Coronary artery (tissue), 2 donors: ENCODE results near the gene ZMYND8.
A peak's percentile ranks its signal among the peaks of the same experiment; 100 is the strongest.

Source experiments
- DNase-seq: peaks from one replicate; pipeline ENCODE4 v3.0.0-alpha.2; 2017; ENCODE audit warnings: low spot score
- H3K27ac ChIP-seq, 2 donors: fragments of 200-600 bp; sonication (generic); one replicate each; pipeline ENCODE4 v1.5.1; 2016 to 2019
- H3K4me3 ChIP-seq: fragments of 200-600 bp; sonication (generic); 2 replicates; pipeline ENCODE4 v1.5.1; 2016; ENCODE audit warnings: mild to moderate bottlenecking, moderate library complexity
- TF ChIP-seq, protein P1 (sequence below): fragments of 200-600 bp; sonication (generic); IDR thresholded peaks from one replicate; pipeline ENCODE4 v1.5.1; 2019; ENCODE audit warnings: antibody characterized with exemption

ZMYND8 gene

DNA sequence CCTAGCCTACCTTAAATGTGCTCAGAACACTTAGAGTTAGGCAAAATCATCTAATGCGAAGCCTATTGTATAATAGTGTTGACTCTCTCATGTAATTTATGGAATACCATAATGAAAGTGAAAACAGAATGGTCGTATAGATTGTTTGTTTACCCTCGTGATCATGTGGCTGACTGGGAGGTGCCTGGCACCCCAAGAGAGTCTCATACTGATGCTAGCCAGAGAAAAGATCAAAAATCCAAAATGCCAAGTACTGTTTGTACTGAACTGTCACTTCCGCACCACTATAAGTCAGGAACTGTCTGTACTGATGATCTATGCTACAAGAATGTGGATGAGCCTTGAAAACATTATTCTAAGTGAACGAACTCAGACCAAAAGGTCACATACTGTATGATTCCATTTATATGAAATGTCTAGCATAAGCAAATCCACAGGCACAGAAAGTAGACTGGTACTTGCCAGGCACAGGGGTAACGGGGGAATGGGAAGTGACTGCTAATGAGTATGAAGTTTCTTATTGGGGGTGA lies 22.4 kb downstream of the ZMYND8 start:
- TF ChIP-seq, protein P1, sequence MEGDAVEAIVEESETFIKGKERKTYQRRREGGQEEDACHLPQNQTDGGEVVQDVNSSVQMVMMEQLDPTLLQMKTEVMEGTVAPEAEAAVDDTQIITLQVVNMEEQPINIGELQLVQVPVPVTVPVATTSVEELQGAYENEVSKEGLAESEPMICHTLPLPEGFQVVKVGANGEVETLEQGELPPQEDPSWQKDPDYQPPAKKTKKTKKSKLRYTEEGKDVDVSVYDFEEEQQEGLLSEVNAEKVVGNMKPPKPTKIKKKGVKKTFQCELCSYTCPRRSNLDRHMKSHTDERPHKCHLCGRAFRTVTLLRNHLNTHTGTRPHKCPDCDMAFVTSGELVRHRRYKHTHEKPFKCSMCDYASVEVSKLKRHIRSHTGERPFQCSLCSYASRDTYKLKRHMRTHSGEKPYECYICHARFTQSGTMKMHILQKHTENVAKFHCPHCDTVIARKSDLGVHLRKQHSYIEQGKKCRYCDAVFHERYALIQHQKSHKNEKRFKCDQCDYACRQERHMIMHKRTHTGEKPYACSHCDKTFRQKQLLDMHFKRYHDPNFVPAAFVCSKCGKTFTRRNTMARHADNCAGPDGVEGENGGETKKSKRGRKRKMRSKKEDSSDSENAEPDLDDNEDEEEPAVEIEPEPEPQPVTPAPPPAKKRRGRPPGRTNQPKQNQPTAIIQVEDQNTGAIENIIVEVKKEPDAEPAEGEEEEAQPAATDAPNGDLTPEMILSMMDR, result no peak
- Histone ChIP-seq H3K27ac (peak overlapping the region; percentile 79 to 84), H3K4me3 (peak overlapping the region; percentile 56)
- DNase-seq, result no peak

DNA sequence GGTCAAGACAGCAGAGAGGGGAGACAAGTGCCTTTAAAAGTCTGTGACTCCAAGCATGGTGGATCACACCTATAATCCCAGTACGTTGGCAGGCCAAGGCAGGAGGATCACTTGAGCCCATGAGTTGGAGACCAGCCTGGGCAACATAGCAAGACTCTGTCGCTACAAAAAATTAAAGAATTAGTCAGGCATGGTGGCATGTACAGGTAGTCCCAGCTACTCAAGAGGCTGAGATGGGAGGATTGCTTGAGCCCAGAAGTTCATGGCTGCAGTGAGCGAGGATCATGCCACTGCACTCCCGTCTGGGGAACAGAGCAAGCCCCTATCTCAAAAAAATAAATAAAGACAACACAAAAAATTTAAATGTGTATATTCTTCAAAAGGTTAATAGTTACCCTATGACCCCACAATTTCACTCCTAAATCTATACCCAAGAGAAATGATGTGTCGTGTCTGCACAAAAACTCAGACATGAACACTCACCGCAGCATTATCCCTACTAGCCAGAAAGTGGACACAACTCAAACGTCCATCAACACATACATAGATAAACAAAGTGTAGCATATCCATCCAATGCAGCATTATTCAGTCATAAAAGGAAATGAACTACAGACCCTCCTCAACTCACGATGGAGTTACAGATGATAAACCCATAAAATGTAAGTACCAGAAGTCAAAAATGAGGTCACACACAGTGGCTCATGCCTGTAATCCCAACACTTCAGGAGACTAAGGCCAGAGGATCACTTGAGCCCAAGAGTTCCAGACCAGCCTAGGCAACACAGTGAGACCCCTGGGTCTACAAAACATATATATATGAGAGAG lies 23.9 kb downstream of the ZMYND8 start:
- peak overlapping the region; percentile 63 to 79 for H3K27ac ChIP-seq
- no peak for DNase-seq
- TF ChIP-seq, protein P1, result no peak
- H3K4me3 ChIP-seq, result no peak overlapping the region

DNA sequence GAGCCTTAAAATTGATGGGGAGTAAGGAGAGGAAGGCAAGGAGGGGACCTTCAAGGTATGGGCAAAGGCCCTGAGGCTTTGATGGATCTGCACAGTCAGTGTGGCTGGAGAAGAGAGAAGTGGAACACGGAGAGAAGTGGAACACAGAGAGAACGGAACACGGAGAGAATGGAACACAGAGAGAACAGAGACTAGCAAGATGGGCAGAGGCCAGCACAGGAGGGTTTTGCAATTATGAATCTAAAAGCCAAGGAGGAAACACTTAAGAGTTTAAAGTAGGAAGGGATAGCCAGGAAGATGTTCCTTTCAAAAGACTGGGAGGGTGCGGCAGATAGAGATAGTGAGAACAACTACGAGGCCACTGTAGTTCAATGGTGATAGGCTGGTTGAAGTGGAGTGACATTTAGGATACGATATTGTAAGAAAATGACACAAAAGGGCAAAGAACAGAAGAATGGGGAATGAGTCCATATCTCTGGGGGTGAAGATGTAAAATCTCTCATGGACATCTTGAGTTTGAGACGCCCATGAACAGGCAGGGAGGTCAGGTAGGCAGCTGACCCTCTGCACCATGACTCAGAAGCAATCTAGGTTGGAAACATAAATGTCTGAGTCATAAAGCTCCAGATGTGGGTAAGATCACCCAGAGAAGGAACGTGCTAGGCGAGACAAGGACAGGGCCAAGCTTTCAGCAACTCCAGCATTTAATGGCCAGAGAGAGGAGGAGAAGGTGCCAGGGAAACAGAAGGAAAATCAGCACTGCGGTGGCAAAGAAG lies 25.4 kb downstream of the ZMYND8 start:
- no peak for DNase-seq
- TF ChIP-seq, protein P1, result no peak
- H3K4me3 ChIP-seq, result no peak overlapping the region
- peak overlapping the region; percentile 49 to 63 for H3K27ac ChIP-seq

DNA sequence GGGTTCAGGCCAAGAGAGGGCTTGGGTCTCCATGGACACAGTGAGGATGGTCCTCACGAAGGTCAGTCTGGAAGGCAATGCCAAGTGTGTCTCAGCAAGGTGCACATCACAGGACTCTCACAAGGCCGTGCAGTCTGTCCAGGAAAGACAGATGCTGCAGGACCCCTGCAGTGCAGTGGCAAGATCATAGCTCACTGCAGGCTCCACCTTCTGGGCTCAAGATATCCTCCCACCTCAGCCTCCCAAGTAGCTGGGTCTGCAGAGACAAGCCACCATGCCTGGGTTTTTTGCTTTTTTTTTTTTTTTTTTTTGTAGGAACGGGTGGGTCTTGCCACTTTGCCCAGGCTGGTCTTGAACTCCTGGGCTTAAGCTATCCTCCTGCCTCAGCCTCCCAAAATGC lies 26.4 kb downstream of the ZMYND8 start:
- Histone ChIP-seq H3K4me3 (no peak overlapping the region), H3K27ac (peak overlapping the region in 1 of 2 donors; percentile 64)
- no peak for DNase-seq
- TF ChIP-seq, protein P1, result no peak

DNA sequence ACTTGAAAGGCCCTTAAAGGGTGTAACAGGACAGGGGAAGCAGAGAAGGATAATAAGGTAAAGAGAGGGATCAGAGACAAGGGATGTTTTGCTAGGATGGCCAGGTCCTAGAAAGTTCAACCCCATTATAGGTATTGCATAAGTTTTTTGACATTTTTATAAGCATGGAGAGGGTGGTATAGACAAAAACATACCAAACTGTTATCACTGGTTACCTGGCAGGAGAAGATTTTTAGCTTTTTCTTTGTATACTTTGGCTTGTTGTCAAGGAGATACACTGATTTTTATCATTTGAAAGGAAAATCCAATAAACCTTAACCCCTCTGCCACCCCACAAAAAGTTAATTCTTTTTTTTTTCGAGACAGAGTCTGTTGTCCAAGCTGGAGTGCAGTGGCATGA lies 28.4 kb downstream of the ZMYND8 start:
- no peak overlapping the region for H3K4me3 ChIP-seq
- TF ChIP-seq, protein P1, result no peak
- DNase-seq, result no peak
- H3K27ac ChIP-seq, result peak overlapping the region; percentile 46 to 64

DNA sequence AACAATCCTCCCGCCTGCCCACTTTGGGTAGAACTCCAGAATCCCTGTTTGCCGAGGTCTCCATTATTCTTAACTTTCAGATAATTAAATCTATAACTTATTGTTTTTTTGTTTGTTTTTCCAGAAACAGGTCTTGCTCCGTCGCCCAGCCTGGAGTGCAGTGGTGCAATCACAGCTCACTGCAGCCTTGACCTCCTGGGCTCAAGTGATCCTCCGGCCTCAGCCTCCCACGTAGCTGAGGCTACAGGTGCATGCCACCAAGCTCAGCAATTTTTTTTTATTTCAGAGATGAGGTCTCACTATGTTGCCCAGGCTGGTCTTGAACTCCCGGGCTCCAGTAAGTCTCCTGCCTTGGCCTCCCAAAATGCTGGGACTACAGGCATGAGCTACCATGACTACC lies 28.8 kb downstream of the ZMYND8 start:
- H3K27ac ChIP-seq, result peak overlapping the region in 1 of 2 donors; percentile 46
- no peak for DNase-seq
- TF ChIP-seq, protein P1, result no peak
- H3K4me3 ChIP-seq, result no peak overlapping the region
